ENCODE results near the gene SERPIND1. TPM values are rescaled to one million over a fixed set of nuclear protein-coding genes. Genes with fewer than 3 reads are reported as not detected.

The SERPIND1 gene
- total and polyA plus RNA-seq, 10 of the 15 experiments (the other 5 are each of a cell fraction or from before 2014, with no cell fraction given): 0.08 to 0.85 (median 0.38) TPM; not detected in 1

DNA sequence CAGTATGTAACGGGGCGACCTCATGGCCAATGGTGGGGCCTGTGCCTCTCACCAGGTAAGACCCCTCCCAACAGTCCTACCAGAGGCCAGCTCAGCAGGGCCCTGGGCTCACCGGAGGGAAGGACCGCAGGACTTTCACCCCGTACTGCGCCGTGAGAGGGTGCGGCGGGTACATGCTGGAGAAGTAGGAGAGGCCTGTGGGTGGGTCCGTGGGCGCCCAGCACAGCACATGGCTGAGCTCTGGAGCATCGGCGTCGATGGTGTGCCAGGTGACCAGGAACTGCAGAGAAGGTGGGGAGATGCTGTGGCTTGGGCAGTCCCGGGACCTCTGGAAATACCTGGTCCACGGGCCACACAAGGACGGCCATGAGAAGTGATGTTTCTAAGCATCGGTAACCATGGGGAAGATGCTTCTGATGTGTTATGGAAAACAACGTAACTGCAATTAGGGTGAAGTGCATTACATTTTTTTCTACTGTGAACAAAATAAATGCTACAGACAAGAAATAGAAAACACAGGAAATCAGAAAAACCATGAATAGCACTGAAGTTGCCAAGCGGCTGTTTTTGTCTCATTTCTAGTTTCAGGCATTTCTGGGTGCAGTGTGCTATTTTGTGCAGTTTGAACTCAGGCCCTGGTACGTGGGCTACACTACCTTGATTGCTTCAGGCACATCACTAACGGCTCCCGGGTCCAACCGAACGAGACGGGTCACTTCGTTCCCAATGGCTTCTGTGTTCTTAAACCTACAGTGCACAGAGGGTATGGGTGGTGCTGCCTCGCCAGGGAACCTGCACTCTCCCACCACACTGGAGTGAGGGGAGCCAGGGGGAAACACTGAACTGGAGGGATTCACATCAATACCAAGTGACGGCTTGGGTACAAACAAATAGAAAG is 46.5 kb upstream of the SERPIND1 start (continued):
- TF ChIP-seq, protein P1, sequence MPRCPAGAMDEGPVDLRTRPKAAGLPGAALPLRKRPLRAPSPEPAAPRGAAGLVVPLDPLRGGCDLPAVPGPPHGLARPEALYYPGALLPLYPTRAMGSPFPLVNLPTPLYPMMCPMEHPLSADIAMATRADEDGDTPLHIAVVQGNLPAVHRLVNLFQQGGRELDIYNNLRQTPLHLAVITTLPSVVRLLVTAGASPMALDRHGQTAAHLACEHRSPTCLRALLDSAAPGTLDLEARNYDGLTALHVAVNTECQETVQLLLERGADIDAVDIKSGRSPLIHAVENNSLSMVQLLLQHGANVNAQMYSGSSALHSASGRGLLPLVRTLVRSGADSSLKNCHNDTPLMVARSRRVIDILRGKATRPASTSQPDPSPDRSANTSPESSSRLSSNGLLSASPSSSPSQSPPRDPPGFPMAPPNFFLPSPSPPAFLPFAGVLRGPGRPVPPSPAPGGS (IDR thresholded peaks at IDR 0.05; ENCODE audit: borderline replicate concordance, insufficient read depth, low read depth, low read length, poor library complexity, severe bottlenecking): no peak
- no peak for TF ChIP-seq FOXM1 (IDR thresholded peaks at IDR 0.05; ENCODE audit: low read depth, low read length)
- TF ChIP-seq ZBED1 (IDR thresholded peaks at IDR 0.05; ENCODE audit: borderline replicate concordance): no peak

DNA sequence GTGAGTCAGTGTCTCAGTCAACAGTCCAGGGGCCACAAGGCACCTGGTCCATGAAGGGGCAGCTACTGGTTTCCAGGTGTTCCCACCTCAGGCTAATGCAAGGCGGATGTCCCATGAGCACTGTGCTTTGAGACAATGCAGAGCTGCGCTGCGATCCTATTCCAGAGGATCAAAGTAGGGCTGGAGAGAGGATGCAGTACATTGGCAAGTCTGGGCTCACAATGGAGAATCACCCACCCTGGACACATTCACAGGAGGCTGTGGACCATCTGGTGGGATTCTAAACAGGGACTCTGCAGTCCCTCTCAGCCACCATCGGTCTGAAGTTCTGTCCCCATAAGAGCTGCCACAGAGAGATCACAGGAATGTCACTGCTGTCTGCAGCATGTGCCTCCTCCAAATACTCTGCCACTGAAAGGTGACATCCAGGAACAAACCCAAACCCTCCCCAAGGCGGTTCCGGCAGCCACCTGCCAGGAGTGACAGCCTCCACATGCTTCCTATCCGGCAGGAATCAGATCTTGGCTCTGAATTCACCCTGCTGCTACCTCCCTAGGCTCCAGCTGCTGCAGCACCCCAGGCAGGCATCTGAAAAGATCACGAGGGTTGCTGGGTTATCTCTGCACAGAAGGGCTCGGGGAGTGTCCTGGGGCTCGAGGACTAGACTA is 45.3 kb upstream of the SERPIND1 start:
- WGBS (ENCODE audit: insufficient coverage, insufficient replicate concordance, low lambda C conversion rate, missing lambda C conversion rate): 92% methylated on average over 10 of the region's 10 CpGs
- intact Hi-C loops (cut with micrococcal nuclease; ENCODE audit: unreplicated experiment): no loop called here
- SMC1A ChIA-PET (ENCODE audit: uncharacterized antibody, unreplicated experiment): no interaction called here
- TF ChIP-seq TCF7 (IDR thresholded peaks at IDR 0.05; ENCODE audit: borderline replicate concordance) (no peak), ATF7 (IDR thresholded peaks at IDR 0.05; ENCODE audit: low read depth) (no peak), WRNIP1 (IDR thresholded peaks at IDR 0.05; ENCODE audit: borderline replicate concordance, low read depth, low read length) (no peak), SUPT20H (IDR thresholded peaks at IDR 0.05; ENCODE audit: borderline replicate concordance, control insufficient read depth, low read depth, low read length) (no peak), PAX5 (IDR thresholded peaks at IDR 0.05; ENCODE audit: borderline replicate concordance, low read depth, low read length) (no peak), STAT3 (IDR thresholded peaks at IDR 0.05; ENCODE audit: low read depth, low read length) (no peak), CREB1 (IDR thresholded peaks at IDR 0.05; ENCODE audit: low read depth) (no peak), POLR2AphosphoS2 (IDR thresholded peaks at IDR 0.05; ENCODE audit: low read depth, low read length) (no peak), GATAD2B (conservative IDR thresholded peaks at IDR 0.05; ENCODE audit: low read depth) (no peak), KDM1A (IDR thresholded peaks at IDR 0.05; ENCODE audit: borderline replicate concordance) (no peak)
- TF ChIP-seq, protein P2, sequence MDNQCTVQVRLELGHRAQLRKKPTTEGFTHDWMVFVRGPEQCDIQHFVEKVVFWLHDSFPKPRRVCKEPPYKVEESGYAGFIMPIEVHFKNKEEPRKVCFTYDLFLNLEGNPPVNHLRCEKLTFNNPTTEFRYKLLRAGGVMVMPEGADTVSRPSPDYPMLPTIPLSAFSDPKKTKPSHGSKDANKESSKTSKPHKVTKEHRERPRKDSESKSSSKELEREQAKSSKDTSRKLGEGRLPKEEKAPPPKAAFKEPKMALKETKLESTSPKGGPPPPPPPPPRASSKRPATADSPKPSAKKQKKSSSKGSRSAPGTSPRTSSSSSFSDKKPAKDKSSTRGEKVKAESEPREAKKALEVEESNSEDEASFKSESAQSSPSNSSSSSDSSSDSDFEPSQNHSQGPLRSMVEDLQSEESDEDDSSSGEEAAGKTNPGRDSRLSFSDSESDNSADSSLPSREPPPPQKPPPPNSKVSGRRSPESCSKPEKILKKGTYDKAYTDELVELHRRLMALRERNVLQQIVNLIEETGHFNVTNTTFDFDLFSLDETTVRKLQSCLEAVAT (IDR thresholded peaks at IDR 0.05): no peak
- TF ChIP-seq, protein P3, sequence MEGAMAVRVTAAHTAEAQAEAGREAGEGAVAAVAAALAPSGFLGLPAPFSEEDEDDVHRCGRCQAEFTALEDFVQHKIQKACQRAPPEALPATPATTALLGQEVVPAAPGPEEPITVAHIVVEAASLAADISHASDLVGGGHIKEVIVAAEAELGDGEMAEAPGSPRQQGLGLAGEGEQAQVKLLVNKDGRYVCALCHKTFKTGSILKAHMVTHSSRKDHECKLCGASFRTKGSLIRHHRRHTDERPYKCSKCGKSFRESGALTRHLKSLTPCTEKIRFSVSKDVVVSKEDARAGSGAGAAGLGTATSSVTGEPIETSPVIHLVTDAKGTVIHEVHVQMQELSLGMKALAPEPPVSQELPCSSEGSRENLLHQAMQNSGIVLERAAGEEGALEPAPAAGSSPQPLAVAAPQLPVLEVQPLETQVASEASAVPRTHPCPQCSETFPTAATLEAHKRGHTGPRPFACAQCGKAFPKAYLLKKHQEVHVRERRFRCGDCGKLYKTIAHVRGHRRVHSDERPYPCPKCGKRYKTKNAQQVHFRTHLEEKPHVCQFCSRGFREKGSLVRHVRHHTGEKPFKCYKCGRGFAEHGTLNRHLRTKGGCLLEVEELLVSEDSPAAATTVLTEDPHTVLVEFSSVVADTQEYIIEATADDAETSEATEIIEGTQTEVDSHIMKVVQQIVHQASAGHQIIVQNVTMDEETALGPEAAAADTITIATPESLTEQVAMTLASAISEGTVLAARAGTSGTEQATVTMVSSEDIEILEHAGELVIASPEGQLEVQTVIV (IDR thresholded peaks at IDR 0.05; ENCODE audit: borderline replicate concordance, partially characterized antibody): no peak

More for the DNA sequence above, 45.3 kb upstream of the SERPIND1 start:
- Histone ChIP-seq H3K79me2 (ENCODE audit: control insufficient read depth, insufficient read depth, low read length) (no peaks in the 10 kb centered on the region), H3K4me2 (ENCODE audit: control insufficient read depth, insufficient read depth) (no peak overlapping the region), H3K9ac (ENCODE audit: control insufficient read depth, insufficient read depth, low read length) (no peak overlapping the region), H3K4me3 (no peak overlapping the region), H3K27ac (ENCODE audit: control insufficient read depth, insufficient read depth) (no peak overlapping the region), H3K4me1 (ENCODE audit: control insufficient read depth, insufficient read depth, low read length) (no peaks in the 10 kb centered on the region), H2AFZ (ENCODE audit: control insufficient read depth, low read depth, low read length) (no peak overlapping the region), H3K27me3 (replicated peaks in 1 of 2; ENCODE audit: control insufficient read depth in 2 of 2, insufficient read depth in 2 of 2, low read length in 1 of 2) (no peaks in the 10 kb centered on the region), H3K9me3 (replicated peaks; ENCODE audit: control insufficient read depth, insufficient read depth, low read length) (no peaks in the 10 kb centered on the region), H3K36me3 (ENCODE audit: control insufficient read depth in 2 of 2, insufficient read depth in 2 of 2, low read length in 1 of 2) (peaks cover 6 to 7% of the 10 kb centered on the region in 2 experiments; a peak in 3 of 4 replicates), H4K20me1 (ENCODE audit: control insufficient read depth, insufficient read depth) (no peaks in the 10 kb centered on the region)
- CTCF ChIA-PET: interaction anchor here (1.0 kb wide), 1 partner anchor 13 kb away, joined by 4 read pairs; no protein-coding TSS in a partner anchor
- RAD21 ChIA-PET (ENCODE audit: unreplicated experiment): no interaction called here
- ATAC-seq: no peak
- FAIRE-seq: no peak
- POLR2A ChIA-PET: no interaction called here
- in situ Hi-C loops (cut with MboI): no loop called here
- DNase-seq (ENCODE audit: low read depth, low spot score): no peak
- no TSS peak for BruUV-seq (replicated peaks)

Measured in GM12878 (cell line).